H9 (cell line): ENCODE measurements around the gene ST6GALNAC3. TPM values are rescaled to one million over a fixed set of nuclear protein-coding genes. Genes with fewer than 3 reads are reported as not detected.

Experiments used
- DNase-seq: peaks from one replicate; pipeline ENCODE4 v3.0.0-alpha.2; 2017
- H2AFZ ChIP-seq: one replicate; pipeline ENCODE4 v1.6.1; 2013; ENCODE audit warnings: mild to moderate bottlenecking, low read length, control low read depth, moderate library complexity
- H2AK5ac ChIP-seq: 2 replicates; pipeline ENCODE4 v1.6.1; 2013; ENCODE audit warnings: low read length, control low read depth, mixed read lengths; ENCODE audit not compliant: insufficient read length
- H2BK120ac ChIP-seq: one replicate; pipeline ENCODE4 v1.6.1; 2013; ENCODE audit warnings: low read depth, mild to moderate bottlenecking, low read length, control low read depth, inconsistent platforms; ENCODE audit not compliant: poor library complexity, severe bottlenecking
- H2BK12ac ChIP-seq: 2 replicates; pipeline ENCODE4 v1.6.1; 2013; ENCODE audit warnings: low read length, control low read depth, mixed read lengths, low read depth; ENCODE audit not compliant: insufficient read length
- H2BK15ac ChIP-seq: 2 replicates; pipeline ENCODE4 v1.6.1; 2013; ENCODE audit warnings: low read depth, low read length, control low read depth
- H2BK20ac ChIP-seq: one replicate; pipeline ENCODE4 v1.6.1; 2013; ENCODE audit warnings: low read depth, mild to moderate bottlenecking, low read length, control low read depth, inconsistent platforms; ENCODE audit not compliant: poor library complexity, severe bottlenecking
- H2BK5ac ChIP-seq: 2 replicates; pipeline ENCODE4 v1.6.1; 2013; ENCODE audit warnings: low read length, control low read depth, mixed read lengths; ENCODE audit not compliant: insufficient read length
- H3K14ac ChIP-seq: 2 replicates; pipeline ENCODE4 v1.6.1; 2013; ENCODE audit warnings: low read length, control low read depth; ENCODE audit not compliant: insufficient read depth
- H3K18ac ChIP-seq: 2 replicates; pipeline ENCODE4 v1.6.1; 2013; ENCODE audit warnings: low read depth, mild to moderate bottlenecking, mixed read lengths, low read length, control low read depth; ENCODE audit not compliant: insufficient read length
- H3K23ac ChIP-seq: 2 replicates; pipeline ENCODE4 v1.6.1; 2013; ENCODE audit warnings: low read length, control low read depth, mixed read lengths, low read depth; ENCODE audit not compliant: insufficient read length
- H3K23me2 ChIP-seq: 2 replicates; pipeline ENCODE4 v1.6.1; 2013; ENCODE audit warnings: low read depth, mild to moderate bottlenecking, mixed read lengths, low read length, control low read depth; ENCODE audit not compliant: insufficient read length, poor library complexity, severe bottlenecking
- H3K27ac ChIP-seq: 2 replicates; pipeline ENCODE4 v1.5.1; 2013; ENCODE audit warnings: low read length, control low read depth, mixed read lengths, low read depth; ENCODE audit not compliant: insufficient read length
- H3K27me3 ChIP-seq: 2 replicates; pipeline ENCODE4 v1.6.1; 2013; ENCODE audit warnings: low read length, control low read depth, inconsistent platforms; ENCODE audit not compliant: insufficient read depth
- H3K4ac ChIP-seq: 2 replicates; pipeline ENCODE4 v1.6.1; 2013; ENCODE audit warnings: low read depth, mild to moderate bottlenecking, control low read depth, inconsistent platforms, low read length, moderate library complexity
- H3K4me1 ChIP-seq: 2 replicates; pipeline ENCODE4 v1.6.1; 2013; ENCODE audit warnings: low read length, control low read depth, inconsistent platforms; ENCODE audit not compliant: insufficient read depth
- H3K4me2 ChIP-seq: 2 replicates; pipeline ENCODE4 v1.6.1; 2013; ENCODE audit warnings: low read length, control low read depth, mixed read lengths; ENCODE audit not compliant: insufficient read length, insufficient read depth
- H3K56ac ChIP-seq: 2 replicates; pipeline ENCODE4 v1.6.1; 2013; ENCODE audit warnings: low read depth, mild to moderate bottlenecking, mixed read lengths, low read length, control low read depth; ENCODE audit not compliant: insufficient read length
- H3K79me1 ChIP-seq: 2 replicates; pipeline ENCODE4 v1.6.1; 2013; ENCODE audit warnings: low read depth, mild to moderate bottlenecking, moderate library complexity, low read length, control low read depth, inconsistent platforms; ENCODE audit not compliant: insufficient read depth, poor library complexity, severe bottlenecking
- H3K79me2 ChIP-seq: 2 replicates; pipeline ENCODE4 v1.6.1; 2013; ENCODE audit warnings: low read length, control low read depth, inconsistent platforms; ENCODE audit not compliant: insufficient read depth
- H3K9ac ChIP-seq: 2 replicates; pipeline ENCODE4 v1.6.1; 2013; ENCODE audit warnings: low read length, control low read depth, mixed read lengths; ENCODE audit not compliant: insufficient read length; ENCODE audit errors: extremely low read depth
- H3K9me3 ChIP-seq: one replicate; pipeline ENCODE4 v1.6.1; 2013; ENCODE audit warnings: low read depth, low read length, inconsistent platforms; ENCODE audit not compliant: control insufficient read depth
- H3T11ph ChIP-seq: one replicate; pipeline ENCODE4 v1.6.1; 2013; ENCODE audit warnings: mild to moderate bottlenecking, low read length, control low read depth, inconsistent platforms
- H4K20me1 ChIP-seq: one replicate; pipeline ENCODE4 v1.6.1; 2013; ENCODE audit not compliant: control insufficient read depth, insufficient read length, insufficient read depth
- H4K5ac ChIP-seq: 2 replicates; pipeline ENCODE4 v1.6.1; 2013; ENCODE audit warnings: low read depth, mild to moderate bottlenecking, mixed read lengths, low read length, control low read depth; ENCODE audit not compliant: insufficient read length
- H4K8ac ChIP-seq: replicated peaks from 2 replicates; pipeline ENCODE4 v1.6.1; 2013; ENCODE audit warnings: low read length, control low read depth, mixed read lengths, low read depth; ENCODE audit not compliant: insufficient read length
- H4K91ac ChIP-seq: 2 replicates; pipeline ENCODE4 v1.6.1; 2013; ENCODE audit warnings: low read depth, mild to moderate bottlenecking, moderate library complexity, mixed read lengths, low read length, control low read depth; ENCODE audit not compliant: insufficient read length
- H3K27ac Mint-ChIP-seq, 3 experiments: 2 replicates in 2 of 3; 3 replicates in 1 of 3; pipeline ENCODE4 v1.8.0; 2020 to 2021; ENCODE audit warnings: mixed read lengths in 3 of 3, mild to moderate bottlenecking in 1 of 3, moderate library complexity in 1 of 3
- H3K27me3 Mint-ChIP-seq: 2 replicates; pipeline ENCODE4 v1.8.0; 2021; ENCODE audit warnings: low read depth, mild to moderate bottlenecking, moderate library complexity, mixed read lengths
- H3K36me3 Mint-ChIP-seq, 3 experiments: 2 replicates in 2 of 3; 3 replicates in 1 of 3; pipeline ENCODE4 v1.8.0; 2020 to 2021; ENCODE audit warnings: low read depth in 3 of 3, mixed read lengths in 3 of 3; ENCODE audit not compliant: insufficient read depth in 1 of 3
- H3K4me1 Mint-ChIP-seq, 2 experiments: 2 replicates each; pipeline ENCODE4 v1.8.0; 2020; ENCODE audit warnings: mixed read lengths in 2 of 2
- H3K4me3 Mint-ChIP-seq, 2 experiments: 2 replicates in 1 of 2; 3 replicates in 1 of 2; pipeline ENCODE4 v1.8.0; 2020 to 2021; ENCODE audit warnings: mild to moderate bottlenecking in 2 of 2, mixed read lengths in 2 of 2, moderate library complexity in 1 of 2
- H3K9me3 Mint-ChIP-seq, 2 experiments: 2 replicates in 1 of 2; 3 replicates in 1 of 2; pipeline ENCODE4 v1.8.0; 2020; ENCODE audit warnings: mild to moderate bottlenecking in 2 of 2, mixed read lengths in 2 of 2, moderate library complexity in 1 of 2
- WGBS: extraction: QIAGEN DNeasy Blood & Tissue Kit; methylation state at CpG from one replicate; pipeline ENCODE4 v1.1.7; 2013; ENCODE audit warnings: missing lambda C conversion rate, low lambda C conversion rate, mixed read lengths; ENCODE audit not compliant: insufficient read length; ENCODE audit errors: extremely low coverage; 5-methylcytosine and 5-hydroxymethylcytosine counted together
- total RNA-seq: library from RNA; stranded (reverse); gene quantifications from 2 replicates; pipeline ENCODE4 v1.2.1, GENCODE V29; 2021
- TF ChIP-seq, protein P1 (sequence below): fragments of 200-600 bp; sonication (generic); conservative IDR thresholded peaks from 3 replicates; pipeline ENCODE4 v1.8.0; 2021; ENCODE audit warnings: antibody characterized with exemption, mild to moderate bottlenecking

The ST6GALNAC3 gene
- total RNA-seq, 1 experiment from 2014 or later, result 11.2 TPM

DNA sequence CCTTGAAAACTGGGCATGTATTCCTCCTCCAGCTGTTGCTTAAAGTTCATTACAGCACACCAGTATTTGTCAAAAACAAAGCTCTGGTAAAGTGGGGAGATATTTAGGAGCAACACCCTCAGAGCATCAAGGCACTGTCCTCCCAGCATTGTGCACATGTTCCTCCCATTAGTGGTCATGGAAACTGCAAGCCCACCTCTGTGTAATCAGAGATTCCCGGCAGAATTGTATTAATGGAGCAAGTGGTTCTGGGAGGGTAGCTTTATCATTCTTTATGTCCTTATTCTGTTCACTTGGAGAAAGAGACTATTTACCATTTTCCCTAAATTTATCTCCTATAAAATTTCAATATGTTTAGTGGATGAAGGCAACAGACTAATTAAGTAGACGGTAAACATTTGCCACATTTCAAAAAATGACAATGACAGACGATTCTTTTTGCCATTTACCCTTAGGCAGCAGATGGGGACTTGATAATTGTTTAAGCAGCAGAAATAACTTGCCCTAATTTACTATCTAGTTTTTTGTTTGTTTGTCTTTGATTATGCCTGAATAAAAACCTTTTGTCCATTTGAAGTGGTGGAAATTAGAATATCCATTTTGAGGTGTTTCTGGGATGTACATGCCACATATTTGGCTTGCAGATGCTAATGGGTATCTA, 503.1 kb downstream of the ST6GALNAC3 start:
- H3K4me1 Mint-ChIP-seq, result peaks cover 29 to 32% of the 10 kb centered on the region in 2 experiments
- no peaks in the 10 kb centered on the region for H3K36me3 Mint-ChIP-seq
- no peak overlapping the region for H2BK20ac ChIP-seq

More for the DNA sequence above, 503.1 kb downstream of the ST6GALNAC3 start:
- Histone ChIP-seq H2BK12ac (no peak overlapping the region), H4K5ac (no peak overlapping the region), H4K8ac (no peak overlapping the region), H3K23me2 (no peaks in the 10 kb centered on the region), H3K14ac (no peak overlapping the region), H3K23ac (no peak overlapping the region), H3K56ac (no peak overlapping the region), H3T11ph (no peak overlapping the region), H3K79me1 (no peaks in the 10 kb centered on the region), H3K9ac (no peak overlapping the region), H2BK15ac (no peak overlapping the region), H3K27ac (no peak overlapping the region), H2AK5ac (no peak overlapping the region), H3K18ac (no peak overlapping the region), H2BK120ac (no peak overlapping the region), H3K4me2 (no peak overlapping the region), H3K4ac (no peak overlapping the region), H2BK5ac (no peak overlapping the region), H3K27me3 (no peaks in the 10 kb centered on the region), H3K9me3 (no peaks in the 10 kb centered on the region), H3K79me2 (no peaks in the 10 kb centered on the region), H4K91ac (no peak overlapping the region), H3K4me1 (peaks cover 2% of the 10 kb centered on the region; the same call in 1 of the 2 replicates), H2AFZ (no peak overlapping the region), H4K20me1 (no peaks in the 10 kb centered on the region)
- TF ChIP-seq, protein P1, sequence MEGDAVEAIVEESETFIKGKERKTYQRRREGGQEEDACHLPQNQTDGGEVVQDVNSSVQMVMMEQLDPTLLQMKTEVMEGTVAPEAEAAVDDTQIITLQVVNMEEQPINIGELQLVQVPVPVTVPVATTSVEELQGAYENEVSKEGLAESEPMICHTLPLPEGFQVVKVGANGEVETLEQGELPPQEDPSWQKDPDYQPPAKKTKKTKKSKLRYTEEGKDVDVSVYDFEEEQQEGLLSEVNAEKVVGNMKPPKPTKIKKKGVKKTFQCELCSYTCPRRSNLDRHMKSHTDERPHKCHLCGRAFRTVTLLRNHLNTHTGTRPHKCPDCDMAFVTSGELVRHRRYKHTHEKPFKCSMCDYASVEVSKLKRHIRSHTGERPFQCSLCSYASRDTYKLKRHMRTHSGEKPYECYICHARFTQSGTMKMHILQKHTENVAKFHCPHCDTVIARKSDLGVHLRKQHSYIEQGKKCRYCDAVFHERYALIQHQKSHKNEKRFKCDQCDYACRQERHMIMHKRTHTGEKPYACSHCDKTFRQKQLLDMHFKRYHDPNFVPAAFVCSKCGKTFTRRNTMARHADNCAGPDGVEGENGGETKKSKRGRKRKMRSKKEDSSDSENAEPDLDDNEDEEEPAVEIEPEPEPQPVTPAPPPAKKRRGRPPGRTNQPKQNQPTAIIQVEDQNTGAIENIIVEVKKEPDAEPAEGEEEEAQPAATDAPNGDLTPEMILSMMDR, result no peak
- no CpG with 5 or more reads among the region's 3 CpGs for WGBS
- Mint-ChIP-seq H3K27ac (no peak overlapping the region), H3K9me3 (no peaks in the 10 kb centered on the region), H3K27me3 (no peaks in the 10 kb centered on the region), H3K4me3 (no peak overlapping the region)
- no peak for DNase-seq
